Neural progenitor cell (in vitro differentiated cells): Measurements from ENCODE around the gene UBE4A.

Experiments
- CTCF ChIP-seq: fragments of 200-600 bp; sonication (generic); IDR thresholded peaks from 2 replicates; pipeline ENCODE4 v1.5.1; 2017; ENCODE audit warnings: antibody characterized with exemption, mild to moderate bottlenecking
- EZH2 ChIP-seq: fragments of 200-600 bp; sonication (generic); IDR thresholded peaks from 2 replicates; pipeline ENCODE4 v1.6.1; 2017; ENCODE audit warnings: antibody characterized with exemption, mild to moderate bottlenecking, moderate library complexity

GRCh38 chr11:118380571-118380970 is 21.2 kb downstream of the UBE4A start:
- TF ChIP-seq CTCF (no peak), EZH2 (no peak)
